Fibroblast of lung (primary cell): ENCODE measurements around the gene KLC1.

Experiments used
- CTCF ChIP-seq, 2 donors: IDR thresholded peaks in 1 of 2; conservative IDR thresholded peaks in 1 of 2; 1 replicate in 1 of 2; 2 replicates in 1 of 2; pipeline ENCODE4 v1.5.1; 2011 to 2012; ENCODE audit warnings: low read length in 2 of 2, control low read depth in 1 of 2, inconsistent platforms in 1 of 2, low read depth in 1 of 2, mild to moderate bottlenecking in 1 of 2
- EZH2 ChIP-seq: IDR thresholded peaks from 2 replicates; pipeline ENCODE4 v1.5.1; 2012; ENCODE audit warnings: low read length, control low read depth, mild to moderate bottlenecking; ENCODE audit errors: missing control alignments

- TF ChIP-seq EZH2 (no peak), CTCF (conservative IDR thresholded peaks at IDR 0.05 in 1 of 2, IDR thresholded peaks at IDR 0.05 in 1 of 2; ENCODE audit: low read depth in 1 of 2, low read length in 2 of 2) (no peak)
Measured at GRCh38 chr14:103716091-103716801, 87.2 kb downstream of the KLC1 start.
